Neural progenitor cell (in vitro differentiated cells): ENCODE results near the gene P4HTM. TPM values are rescaled to one million over a fixed set of nuclear protein-coding genes. Genes with fewer than 3 reads are reported as not detected.
A peak's percentile ranks its signal among the peaks of the same experiment; 100 is the strongest.

Experiments used
- DNase-seq: peaks from one replicate; pipeline ENCODE4 v3.0.0-alpha.2; 2016; ENCODE audit warnings: low spot score
- H2AFZ ChIP-seq: fragments of 200-600 bp; sonication (generic); replicated peaks from 2 replicates; pipeline ENCODE4 v1.6.1; 2016; ENCODE audit warnings: antibody characterized with exemption
- H3F3A ChIP-seq: fragments of 200-600 bp; sonication (generic); 2 replicates; pipeline ENCODE4 v1.6.1; 2016; ENCODE audit warnings: antibody characterized with exemption, low read depth
- H3K27ac ChIP-seq: fragments of 200-600 bp; sonication (generic); 2 replicates; pipeline ENCODE4 v1.5.1; 2016; ENCODE audit warnings: mild to moderate bottlenecking
- H3K27me3 ChIP-seq: fragments of 200-600 bp; sonication (generic); 2 replicates; pipeline ENCODE4 v1.6.1; 2016; ENCODE audit warnings: mild to moderate bottlenecking, moderate library complexity
- H3K36me3 ChIP-seq: fragments of 200-600 bp; sonication (generic); 2 replicates; pipeline ENCODE4 v1.5.1; 2016
- H3K4me1 ChIP-seq: fragments of 200-600 bp; sonication (generic); 2 replicates; pipeline ENCODE4 v1.6.1; 2016; ENCODE audit warnings: mixed run types
- H3K4me2 ChIP-seq: fragments of 200-600 bp; sonication (generic); 2 replicates; pipeline ENCODE4 v1.6.1; 2016
- H3K4me3 ChIP-seq: fragments of 200-600 bp; sonication (generic); 2 replicates; pipeline ENCODE4 v1.5.1; 2016
- H3K79me2 ChIP-seq: fragments of 200-600 bp; sonication (generic); 2 replicates; pipeline ENCODE4 v1.6.1; 2016; ENCODE audit warnings: low read depth
- H3K9ac ChIP-seq: fragments of 200-600 bp; sonication (generic); 2 replicates; pipeline ENCODE4 v1.6.1; 2016
- H3K9me3 ChIP-seq: fragments of 200-600 bp; sonication (generic); 2 replicates; pipeline ENCODE4 v1.5.1; 2016; ENCODE audit warnings: low read depth
- H4K20me1 ChIP-seq: fragments of 200-600 bp; sonication (generic); 2 replicates; pipeline ENCODE4 v1.6.1; 2016; ENCODE audit warnings: low read depth
- H3K27ac Mint-ChIP-seq: 3 replicates; pipeline ENCODE4 v1.8.0; 2021; ENCODE audit warnings: mixed read lengths
- H3K27me3 Mint-ChIP-seq: 2 replicates; pipeline ENCODE4 v1.8.0; 2022; ENCODE audit warnings: low read depth, mild to moderate bottlenecking, inconsistent platforms, moderate library complexity, mixed read lengths; ENCODE audit not compliant: insufficient read depth
- H3K36me3 Mint-ChIP-seq: 3 replicates; pipeline ENCODE4 v1.8.0; 2021; ENCODE audit warnings: mixed read lengths
- H3K4me1 Mint-ChIP-seq: 3 replicates; pipeline ENCODE4 v1.8.0; 2021; ENCODE audit warnings: mixed read lengths
- H3K4me3 Mint-ChIP-seq: 3 replicates; pipeline ENCODE4 v1.8.0; 2021; ENCODE audit warnings: mild to moderate bottlenecking, moderate library complexity, mixed read lengths
- H3K9me3 Mint-ChIP-seq: 3 replicates; pipeline ENCODE4 v1.8.0; 2020; ENCODE audit warnings: mixed read lengths
- EZH2 ChIP-seq: fragments of 200-600 bp; sonication (generic); IDR thresholded peaks from 2 replicates; pipeline ENCODE4 v1.6.1; 2017; ENCODE audit warnings: antibody characterized with exemption, mild to moderate bottlenecking, moderate library complexity
- EZH2phosphoT487 ChIP-seq: fragments of 200-600 bp; sonication (generic); IDR thresholded peaks from 2 replicates; pipeline ENCODE4 v1.6.1; 2017; ENCODE audit warnings: antibody characterized with exemption
- total RNA-seq: library from RNA; depleted of rRNA; stranded (reverse); fragments of >200 nt; gene quantifications from 2 replicates; pipeline ENCODE4 v1.2.3, GENCODE V29; 2015; ENCODE audit warnings: low replicate concordance
- TF ChIP-seq, protein P1 (sequence below): fragments of 200-600 bp; sonication (generic); IDR thresholded peaks from 2 replicates; pipeline ENCODE4 v1.5.1; 2017; ENCODE audit warnings: antibody characterized with exemption, mild to moderate bottlenecking

The P4HTM gene
- total RNA-seq, 1 donor from 2014 or later, result 15.3 TPM

DNA sequence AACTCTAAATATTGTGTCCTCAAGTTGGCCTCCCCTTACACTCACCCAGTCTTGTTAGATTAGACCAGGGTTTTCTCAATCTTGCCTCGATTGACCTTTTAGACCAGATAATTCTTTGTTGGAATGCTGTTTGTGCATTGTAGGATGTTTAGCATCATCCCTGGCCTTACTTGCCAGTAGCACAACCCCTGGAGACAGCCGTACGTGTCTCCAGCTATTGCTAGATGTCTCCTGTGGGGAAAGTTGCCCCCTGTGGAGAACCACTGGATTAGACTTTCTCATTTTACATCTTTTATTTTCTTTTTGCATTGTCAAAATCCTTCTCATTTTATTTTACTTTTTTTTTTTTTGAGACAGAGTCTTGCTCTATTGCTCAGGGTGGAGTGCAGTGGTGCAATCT, 19.4 kb downstream of the P4HTM start:
- H3K4me1 ChIP-seq, result peaks cover 13% of the 10 kb centered on the region
- H4K20me1 ChIP-seq, result peaks cover 65% of the 10 kb centered on the region
- no peaks in the 10 kb centered on the region for H3K27me3 ChIP-seq
- H3K79me2 ChIP-seq, result peaks cover 64% of the 10 kb centered on the region
- H3K36me3 Mint-ChIP-seq, result peaks cover 10% of the 10 kb centered on the region
- peaks cover 8% of the 10 kb centered on the region for H3K27me3 Mint-ChIP-seq
- H3K27ac Mint-ChIP-seq, result no peak overlapping the region
- no peaks in the 10 kb centered on the region for H3K9me3 ChIP-seq
- no peak overlapping the region for H3K27ac ChIP-seq
- peak overlapping the region; percentile 32 for H3K4me3 Mint-ChIP-seq
- TF ChIP-seq EZH2phosphoT487, result no peak
- no peak for TF ChIP-seq EZH2
- TF ChIP-seq, protein P1, sequence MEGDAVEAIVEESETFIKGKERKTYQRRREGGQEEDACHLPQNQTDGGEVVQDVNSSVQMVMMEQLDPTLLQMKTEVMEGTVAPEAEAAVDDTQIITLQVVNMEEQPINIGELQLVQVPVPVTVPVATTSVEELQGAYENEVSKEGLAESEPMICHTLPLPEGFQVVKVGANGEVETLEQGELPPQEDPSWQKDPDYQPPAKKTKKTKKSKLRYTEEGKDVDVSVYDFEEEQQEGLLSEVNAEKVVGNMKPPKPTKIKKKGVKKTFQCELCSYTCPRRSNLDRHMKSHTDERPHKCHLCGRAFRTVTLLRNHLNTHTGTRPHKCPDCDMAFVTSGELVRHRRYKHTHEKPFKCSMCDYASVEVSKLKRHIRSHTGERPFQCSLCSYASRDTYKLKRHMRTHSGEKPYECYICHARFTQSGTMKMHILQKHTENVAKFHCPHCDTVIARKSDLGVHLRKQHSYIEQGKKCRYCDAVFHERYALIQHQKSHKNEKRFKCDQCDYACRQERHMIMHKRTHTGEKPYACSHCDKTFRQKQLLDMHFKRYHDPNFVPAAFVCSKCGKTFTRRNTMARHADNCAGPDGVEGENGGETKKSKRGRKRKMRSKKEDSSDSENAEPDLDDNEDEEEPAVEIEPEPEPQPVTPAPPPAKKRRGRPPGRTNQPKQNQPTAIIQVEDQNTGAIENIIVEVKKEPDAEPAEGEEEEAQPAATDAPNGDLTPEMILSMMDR, result no peak
- no peak for DNase-seq
- peaks cover 3% of the 10 kb centered on the region for H3K9me3 Mint-ChIP-seq
- H3K4me2 ChIP-seq, result no peak overlapping the region
- H3K9ac ChIP-seq, result no peak overlapping the region
- no peak overlapping the region for H2AFZ ChIP-seq
- no peaks in the 10 kb centered on the region for H3K36me3 ChIP-seq
- H3K4me1 Mint-ChIP-seq, result peaks cover 19% of the 10 kb centered on the region
- peaks cover 14% of the 10 kb centered on the region for H3F3A ChIP-seq
- no peak overlapping the region for H3K4me3 ChIP-seq

DNA sequence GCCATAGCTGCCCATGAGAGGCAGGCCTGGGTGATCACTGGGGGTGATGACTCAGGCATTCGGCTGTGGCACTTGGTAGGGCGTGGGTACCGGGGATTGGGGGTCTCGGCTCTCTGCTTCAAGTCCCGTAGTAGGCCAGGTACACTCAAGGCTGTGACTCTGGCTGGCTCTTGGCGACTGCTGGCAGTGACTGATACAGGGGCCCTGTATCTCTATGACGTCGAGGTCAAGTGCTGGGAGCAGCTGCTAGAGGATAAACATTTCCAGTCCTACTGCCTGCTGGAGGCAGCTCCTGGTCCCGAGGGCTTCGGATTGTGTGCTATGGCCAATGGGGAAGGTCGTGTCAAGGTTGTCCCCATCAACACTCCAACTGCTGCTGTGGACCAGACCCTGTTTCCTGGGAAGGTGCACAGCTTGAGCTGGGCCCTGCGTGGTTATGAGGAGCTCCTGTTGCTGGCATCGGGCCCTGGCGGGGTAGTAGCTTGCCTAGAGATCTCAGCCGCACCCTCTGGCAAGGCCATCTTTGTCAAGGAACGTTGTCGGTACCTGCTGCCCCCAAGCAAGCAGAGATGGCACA, 22.5 kb downstream of the P4HTM start:
- no peak overlapping the region for H3K4me3 Mint-ChIP-seq
- H3K27me3 Mint-ChIP-seq, result peaks cover 6% of the 10 kb centered on the region
- no peak for DNase-seq
- H3K36me3 ChIP-seq, result no peaks in the 10 kb centered on the region
- H3K27ac Mint-ChIP-seq, result no peak overlapping the region
- H3K36me3 Mint-ChIP-seq, result peaks cover 23% of the 10 kb centered on the region
- peaks cover 37% of the 10 kb centered on the region for H3F3A ChIP-seq
- H3K9me3 ChIP-seq, result no peaks in the 10 kb centered on the region
- H3K4me3 ChIP-seq, result no peak overlapping the region
- H2AFZ ChIP-seq, result no peak overlapping the region
- H3K9me3 Mint-ChIP-seq, result no peaks in the 10 kb centered on the region
- H3K4me2 ChIP-seq, result no peak overlapping the region
- peaks cover 94% of the 10 kb centered on the region for H4K20me1 ChIP-seq
- H3K79me2 ChIP-seq, result peaks cover 61% of the 10 kb centered on the region
- no peak overlapping the region for H3K27ac ChIP-seq
- H3K4me1 ChIP-seq, result peaks cover 8% of the 10 kb centered on the region
- TF ChIP-seq, protein P1, result no peak
- no peak for TF ChIP-seq EZH2phosphoT487
- peaks cover 16% of the 10 kb centered on the region for H3K4me1 Mint-ChIP-seq
- H3K9ac ChIP-seq, result no peak overlapping the region
- H3K27me3 ChIP-seq, result no peaks in the 10 kb centered on the region

DNA sequence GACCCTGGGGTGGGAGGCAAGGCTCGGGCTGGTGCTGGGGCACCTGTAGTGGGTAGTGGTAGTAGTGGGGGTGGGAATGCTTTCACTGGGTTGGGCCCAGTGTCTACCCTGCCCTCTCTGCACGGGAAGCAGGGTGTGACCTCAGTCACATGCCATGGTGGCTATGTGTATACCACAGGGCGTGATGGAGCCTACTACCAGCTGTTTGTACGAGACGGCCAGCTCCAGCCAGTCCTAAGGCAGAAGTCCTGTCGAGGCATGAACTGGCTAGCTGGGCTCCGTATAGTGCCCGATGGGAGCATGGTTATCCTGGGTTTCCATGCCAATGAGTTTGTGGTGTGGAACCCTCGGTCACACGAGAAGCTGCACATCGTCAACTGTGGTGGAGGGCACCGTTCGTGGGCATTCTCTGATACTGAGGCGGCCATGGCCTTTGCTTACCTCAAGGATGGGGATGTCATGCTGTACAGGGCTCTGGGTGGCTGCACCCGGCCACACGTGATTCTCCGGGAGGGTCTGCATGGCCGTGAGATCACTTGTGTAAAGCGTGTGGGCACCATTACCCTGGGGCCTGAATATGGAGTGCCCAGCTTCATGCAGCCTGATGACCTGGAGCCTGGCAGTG, 23.2 kb downstream of the P4HTM start:
- Mint-ChIP-seq H3K4me1 (peaks cover 13% of the 10 kb centered on the region), H3K9me3 (no peaks in the 10 kb centered on the region), H3K36me3 (peaks cover 22% of the 10 kb centered on the region), H3K27me3 (peaks cover 4% of the 10 kb centered on the region), H3K4me3 (no peak overlapping the region), H3K27ac (no peak overlapping the region)
- Histone ChIP-seq H3K9ac (no peak overlapping the region), H4K20me1 (peaks cover 92% of the 10 kb centered on the region), H3K27me3 (no peaks in the 10 kb centered on the region), H3F3A (peaks cover 40% of the 10 kb centered on the region), H3K27ac (no peak overlapping the region), H2AFZ (no peak overlapping the region), H3K4me3 (no peak overlapping the region), H3K79me2 (peaks cover 54% of the 10 kb centered on the region), H3K4me2 (no peak overlapping the region), H3K4me1 (peaks cover 6% of the 10 kb centered on the region), H3K36me3 (no peaks in the 10 kb centered on the region), H3K9me3 (no peaks in the 10 kb centered on the region)
- no peak for TF ChIP-seq EZH2phosphoT487
- TF ChIP-seq, protein P1, result no peak
- no peak for TF ChIP-seq EZH2
- no peak for DNase-seq
